ENCODE results near the gene CD38.

CD38 gene

DNA sequence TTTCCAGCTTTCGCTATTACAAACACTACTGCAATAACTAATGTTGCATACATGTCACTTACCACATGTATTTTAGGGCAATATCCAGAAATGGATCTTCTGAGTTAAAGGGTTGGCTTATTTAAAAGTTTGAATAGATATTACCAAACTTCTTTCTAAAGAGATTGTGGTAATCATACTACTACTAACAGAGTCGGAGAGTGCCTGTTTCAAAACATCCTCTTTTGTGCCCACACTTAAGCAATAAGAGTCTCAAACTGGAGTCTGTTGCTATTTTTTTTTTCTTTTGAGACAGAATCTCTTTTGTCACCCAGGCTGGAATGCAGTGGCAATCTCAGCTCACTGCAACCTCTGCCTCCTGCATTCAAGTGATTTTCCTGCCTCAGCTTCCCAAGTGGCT, 124.6 kb downstream of the CD38 start:
- DNase-seq: peak; percentile 43 to 79 (median 72)
